ENCODE results near the gene SFRP5.

- no peak for TF ChIP-seq GATA2 (IDR thresholded peaks at IDR 0.05; ENCODE audit: low read depth, low read length)
- TF ChIP-seq GATA3 (IDR thresholded peaks at IDR 0.05; ENCODE audit: low read depth, low read length) = no peak
These were observed 13.4 kb upstream of the SFRP5 start for GRCh38 chr10:97785231-97785630.

Data from SH-SY5Y (cell line).